B cell (primary cell): ENCODE data around the gene GALNT6.
"Not testable (repeated sequence)": the region's sequence is repeated elsewhere in the genome, so short reads cannot be mapped to it uniquely, and the experiment has no call there.

Experiments used
- EZH2 ChIP-seq: IDR thresholded peaks from 2 replicates; pipeline ENCODE4 v1.6.1; 2012; ENCODE audit warnings: borderline replicate concordance, low read depth, mild to moderate bottlenecking, moderate library complexity, low read length; ENCODE audit not compliant: insufficient read depth, poor library complexity, severe bottlenecking
- TF ChIP-seq, protein P1 (sequence below): fragments of 200-600 bp; IDR thresholded peaks from one replicate; pipeline ENCODE4 v1.8.0; 2022; ENCODE audit warnings: antibody characterized with exemption, mild to moderate bottlenecking

DNA sequence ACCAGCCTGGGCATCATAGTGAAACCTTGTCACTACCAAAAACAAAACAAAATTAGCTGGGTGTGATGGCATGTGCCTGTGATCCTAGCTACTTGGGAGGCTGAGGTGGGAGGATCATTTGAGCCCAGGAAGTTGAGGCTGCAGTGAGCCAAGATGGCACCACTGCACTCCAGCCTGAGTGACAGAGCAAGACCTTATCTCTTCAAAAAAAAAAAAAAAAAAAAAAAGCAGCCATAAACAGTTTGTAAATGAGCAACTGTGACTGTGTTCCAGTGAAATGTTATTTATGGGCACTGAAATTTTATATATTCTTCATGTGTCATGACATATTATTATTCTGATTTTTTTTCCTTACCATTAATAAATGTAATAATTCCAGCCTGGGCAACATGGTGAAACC is 53.9 kb downstream of the GALNT6 start:
- TF ChIP-seq, protein P1, sequence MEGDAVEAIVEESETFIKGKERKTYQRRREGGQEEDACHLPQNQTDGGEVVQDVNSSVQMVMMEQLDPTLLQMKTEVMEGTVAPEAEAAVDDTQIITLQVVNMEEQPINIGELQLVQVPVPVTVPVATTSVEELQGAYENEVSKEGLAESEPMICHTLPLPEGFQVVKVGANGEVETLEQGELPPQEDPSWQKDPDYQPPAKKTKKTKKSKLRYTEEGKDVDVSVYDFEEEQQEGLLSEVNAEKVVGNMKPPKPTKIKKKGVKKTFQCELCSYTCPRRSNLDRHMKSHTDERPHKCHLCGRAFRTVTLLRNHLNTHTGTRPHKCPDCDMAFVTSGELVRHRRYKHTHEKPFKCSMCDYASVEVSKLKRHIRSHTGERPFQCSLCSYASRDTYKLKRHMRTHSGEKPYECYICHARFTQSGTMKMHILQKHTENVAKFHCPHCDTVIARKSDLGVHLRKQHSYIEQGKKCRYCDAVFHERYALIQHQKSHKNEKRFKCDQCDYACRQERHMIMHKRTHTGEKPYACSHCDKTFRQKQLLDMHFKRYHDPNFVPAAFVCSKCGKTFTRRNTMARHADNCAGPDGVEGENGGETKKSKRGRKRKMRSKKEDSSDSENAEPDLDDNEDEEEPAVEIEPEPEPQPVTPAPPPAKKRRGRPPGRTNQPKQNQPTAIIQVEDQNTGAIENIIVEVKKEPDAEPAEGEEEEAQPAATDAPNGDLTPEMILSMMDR, result not testable (repeated sequence)
- TF ChIP-seq EZH2, result not testable (repeated sequence)
